Measurements from ENCODE around the gene PGAP6.

DNA sequence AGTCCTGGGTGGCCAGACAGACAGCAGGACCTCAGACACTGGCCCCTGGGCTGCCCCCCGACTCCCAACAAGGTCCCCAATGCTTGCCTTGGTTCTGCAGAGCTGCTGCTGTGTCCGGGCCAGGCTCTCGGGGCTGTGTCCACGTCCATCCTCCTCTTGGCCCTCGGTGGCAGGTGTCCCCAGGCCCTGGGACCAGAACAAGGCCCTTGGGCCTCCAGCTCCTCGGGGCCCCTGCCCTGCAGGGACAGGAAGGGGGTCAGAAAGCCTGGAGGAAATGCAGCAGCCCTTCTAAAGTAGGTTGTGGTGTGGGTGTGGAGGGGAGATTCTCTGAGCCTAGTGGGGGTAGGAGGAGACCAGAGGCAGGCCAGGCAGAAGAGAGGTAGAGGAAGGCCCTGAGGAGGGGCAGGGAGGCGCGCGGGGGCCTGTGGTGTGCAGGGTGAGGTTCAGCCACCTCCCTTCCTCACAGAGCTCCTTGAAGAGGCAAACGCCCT, 26.8 kb downstream of the PGAP6 start:
- TF ChIP-seq, protein P1, sequence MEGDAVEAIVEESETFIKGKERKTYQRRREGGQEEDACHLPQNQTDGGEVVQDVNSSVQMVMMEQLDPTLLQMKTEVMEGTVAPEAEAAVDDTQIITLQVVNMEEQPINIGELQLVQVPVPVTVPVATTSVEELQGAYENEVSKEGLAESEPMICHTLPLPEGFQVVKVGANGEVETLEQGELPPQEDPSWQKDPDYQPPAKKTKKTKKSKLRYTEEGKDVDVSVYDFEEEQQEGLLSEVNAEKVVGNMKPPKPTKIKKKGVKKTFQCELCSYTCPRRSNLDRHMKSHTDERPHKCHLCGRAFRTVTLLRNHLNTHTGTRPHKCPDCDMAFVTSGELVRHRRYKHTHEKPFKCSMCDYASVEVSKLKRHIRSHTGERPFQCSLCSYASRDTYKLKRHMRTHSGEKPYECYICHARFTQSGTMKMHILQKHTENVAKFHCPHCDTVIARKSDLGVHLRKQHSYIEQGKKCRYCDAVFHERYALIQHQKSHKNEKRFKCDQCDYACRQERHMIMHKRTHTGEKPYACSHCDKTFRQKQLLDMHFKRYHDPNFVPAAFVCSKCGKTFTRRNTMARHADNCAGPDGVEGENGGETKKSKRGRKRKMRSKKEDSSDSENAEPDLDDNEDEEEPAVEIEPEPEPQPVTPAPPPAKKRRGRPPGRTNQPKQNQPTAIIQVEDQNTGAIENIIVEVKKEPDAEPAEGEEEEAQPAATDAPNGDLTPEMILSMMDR (IDR thresholded peaks at IDR 0.05): no peak
- TF ChIP-seq POLR2A (IDR thresholded peaks at IDR 0.05): no peak
- TF ChIP-seq POLR2AphosphoS5 (IDR thresholded peaks at IDR 0.05): no peak

Measured in breast epithelium (tissue), 3 donors.